AG10803 (cell line): ENCODE results near the gene GABRB3.

ENCODE experiments used
- DNase-seq: peaks from one replicate; pipeline ENCODE4 v3.0.0; 2010; ENCODE audit warnings: low read depth
- H3K4me3 ChIP-seq: 2 replicates; pipeline ENCODE4 v1.5.1; 2011; ENCODE audit warnings: mild to moderate bottlenecking, low read length, control low read depth
- TF ChIP-seq, protein P1 (sequence below): conservative IDR thresholded peaks from 2 replicates; pipeline ENCODE4 v1.5.1; 2011; ENCODE audit warnings: mild to moderate bottlenecking, low read length, control low read depth, inconsistent platforms

The GABRB3 gene

DNA sequence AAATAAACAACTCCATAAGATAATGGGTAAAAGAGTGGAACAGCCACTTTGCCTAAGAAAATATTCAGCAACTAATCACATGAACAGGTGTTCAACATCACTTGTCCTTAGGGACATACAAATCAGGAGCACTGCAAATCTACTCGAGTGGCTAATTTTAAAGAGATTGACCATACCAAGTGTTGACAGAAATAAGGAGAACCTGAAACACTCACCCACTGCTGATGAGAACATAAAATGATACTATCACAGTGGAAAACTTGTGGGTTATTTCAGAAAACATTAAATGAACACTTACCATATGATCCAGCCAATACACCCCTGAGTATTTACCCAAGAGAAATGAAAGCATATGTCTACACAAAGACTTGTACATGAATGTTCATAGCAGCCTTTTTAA lies 70.5 kb downstream of the GABRB3 start:
- H3K4me3 ChIP-seq, result no peak overlapping the region
- no peak for DNase-seq
- TF ChIP-seq, protein P1, sequence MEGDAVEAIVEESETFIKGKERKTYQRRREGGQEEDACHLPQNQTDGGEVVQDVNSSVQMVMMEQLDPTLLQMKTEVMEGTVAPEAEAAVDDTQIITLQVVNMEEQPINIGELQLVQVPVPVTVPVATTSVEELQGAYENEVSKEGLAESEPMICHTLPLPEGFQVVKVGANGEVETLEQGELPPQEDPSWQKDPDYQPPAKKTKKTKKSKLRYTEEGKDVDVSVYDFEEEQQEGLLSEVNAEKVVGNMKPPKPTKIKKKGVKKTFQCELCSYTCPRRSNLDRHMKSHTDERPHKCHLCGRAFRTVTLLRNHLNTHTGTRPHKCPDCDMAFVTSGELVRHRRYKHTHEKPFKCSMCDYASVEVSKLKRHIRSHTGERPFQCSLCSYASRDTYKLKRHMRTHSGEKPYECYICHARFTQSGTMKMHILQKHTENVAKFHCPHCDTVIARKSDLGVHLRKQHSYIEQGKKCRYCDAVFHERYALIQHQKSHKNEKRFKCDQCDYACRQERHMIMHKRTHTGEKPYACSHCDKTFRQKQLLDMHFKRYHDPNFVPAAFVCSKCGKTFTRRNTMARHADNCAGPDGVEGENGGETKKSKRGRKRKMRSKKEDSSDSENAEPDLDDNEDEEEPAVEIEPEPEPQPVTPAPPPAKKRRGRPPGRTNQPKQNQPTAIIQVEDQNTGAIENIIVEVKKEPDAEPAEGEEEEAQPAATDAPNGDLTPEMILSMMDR, result no peak

DNA sequence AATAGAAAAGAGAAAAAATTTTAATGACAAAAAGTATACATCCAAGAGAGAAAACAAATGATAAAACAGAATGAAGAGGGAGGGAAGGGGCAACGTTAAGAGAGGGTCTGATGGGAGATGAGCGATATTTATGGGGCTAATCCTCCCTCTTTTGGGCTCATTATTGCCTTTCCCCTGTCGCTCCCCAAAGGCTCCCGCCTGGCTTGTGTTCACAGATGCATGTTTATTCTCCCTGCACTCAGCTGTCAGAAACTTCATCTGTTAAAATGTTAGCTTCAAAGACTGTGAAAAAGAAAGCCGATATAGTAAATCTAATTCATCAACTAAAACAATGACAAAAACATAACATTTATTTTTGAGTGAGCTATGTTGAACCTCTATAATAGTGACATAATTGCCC lies 74.3 kb downstream of the GABRB3 start:
- H3K4me3 ChIP-seq, result no peak overlapping the region
- TF ChIP-seq, protein P1, result no peak
- DNase-seq, result no peak

DNA sequence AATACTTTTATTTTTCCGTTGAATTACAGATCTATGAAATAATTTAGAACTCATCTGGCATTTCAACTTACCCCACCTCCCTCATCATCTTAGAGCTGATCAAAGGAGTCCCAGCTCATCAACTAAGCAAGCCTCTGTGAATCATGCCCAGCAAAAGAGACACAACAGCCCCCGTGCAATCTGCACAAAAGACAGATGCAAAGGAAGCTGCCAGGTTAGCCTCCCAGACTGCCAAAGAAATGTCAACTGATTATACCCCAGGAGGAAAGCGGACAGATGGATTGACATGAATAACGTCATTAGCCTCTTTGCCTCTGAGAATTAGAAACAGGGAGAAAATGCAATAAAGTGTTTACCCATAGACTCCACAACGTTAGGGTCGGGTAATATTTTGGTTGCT lies 75.0 kb downstream of the GABRB3 start:
- no peak for DNase-seq
- TF ChIP-seq, protein P1, result no peak

DNA sequence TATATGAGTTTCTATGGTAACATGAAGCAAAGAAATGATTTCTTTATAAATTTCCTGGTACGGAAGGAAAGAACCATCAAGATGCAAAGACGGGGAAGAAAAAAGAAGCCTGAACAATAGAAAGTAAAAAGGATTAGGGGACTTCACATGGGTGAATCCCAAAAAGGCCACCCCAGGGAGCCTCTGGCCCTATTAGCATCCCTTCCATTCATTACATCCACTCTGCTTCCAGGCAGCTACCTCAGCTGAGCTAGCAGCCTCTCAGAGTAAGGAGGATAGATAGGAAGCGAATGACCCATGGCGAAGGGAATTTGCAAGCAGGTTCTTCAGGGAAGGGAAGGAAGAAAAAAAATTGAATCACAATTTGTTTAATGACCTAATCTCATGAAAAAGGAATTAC lies 81.6 kb downstream of the GABRB3 start:
- TF ChIP-seq, protein P1, result no peak
- DNase-seq, result no peak
- no peak overlapping the region for H3K4me3 ChIP-seq

More for the DNA sequence above, 75.0 kb downstream of the GABRB3 start:
- no peak overlapping the region for H3K4me3 ChIP-seq

DNA sequence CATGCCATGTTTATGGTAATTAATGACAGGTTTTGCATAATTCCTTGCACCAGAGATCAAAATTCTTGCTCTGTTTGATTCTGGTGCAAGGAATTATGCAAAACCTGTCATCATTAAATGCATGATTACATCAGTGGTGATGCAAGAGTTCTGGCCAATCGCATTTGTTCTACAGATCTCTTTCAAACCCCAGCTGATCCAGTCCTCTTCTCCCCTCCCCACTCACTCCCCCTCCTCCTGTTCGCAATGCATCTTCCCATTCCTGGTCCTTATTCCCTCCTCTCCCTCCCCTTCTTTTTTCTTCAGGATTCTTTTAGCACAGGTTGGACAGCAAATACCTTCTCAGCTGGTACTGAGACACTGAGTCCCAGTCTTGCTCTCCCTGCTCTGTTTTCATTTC lies 82.1 kb downstream of the GABRB3 start:
- H3K4me3 ChIP-seq, result no peak overlapping the region
- TF ChIP-seq, protein P1, result no peak
- no peak for DNase-seq

DNA sequence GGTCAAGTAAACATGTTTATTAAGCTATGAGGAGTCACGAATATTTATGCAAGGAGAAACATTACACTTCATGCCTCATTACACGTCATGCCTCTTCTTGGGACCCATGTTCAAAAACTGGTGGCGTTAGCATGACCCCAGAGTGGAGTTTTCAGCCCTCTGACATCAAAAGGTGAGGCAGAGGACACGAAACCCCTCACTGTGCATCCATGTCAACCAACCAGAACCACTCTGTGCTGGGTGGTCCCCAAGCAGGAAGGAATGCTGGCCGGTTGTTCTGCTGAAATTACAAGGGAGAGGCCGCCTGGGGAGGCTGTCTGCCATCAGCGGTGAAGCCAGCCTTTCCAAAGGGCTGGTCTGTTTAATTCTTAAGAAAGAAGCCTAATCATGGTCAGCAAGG lies 83.4 kb downstream of the GABRB3 start:
- no peak for DNase-seq
- no peak overlapping the region for H3K4me3 ChIP-seq
- TF ChIP-seq, protein P1, result no peak

DNA sequence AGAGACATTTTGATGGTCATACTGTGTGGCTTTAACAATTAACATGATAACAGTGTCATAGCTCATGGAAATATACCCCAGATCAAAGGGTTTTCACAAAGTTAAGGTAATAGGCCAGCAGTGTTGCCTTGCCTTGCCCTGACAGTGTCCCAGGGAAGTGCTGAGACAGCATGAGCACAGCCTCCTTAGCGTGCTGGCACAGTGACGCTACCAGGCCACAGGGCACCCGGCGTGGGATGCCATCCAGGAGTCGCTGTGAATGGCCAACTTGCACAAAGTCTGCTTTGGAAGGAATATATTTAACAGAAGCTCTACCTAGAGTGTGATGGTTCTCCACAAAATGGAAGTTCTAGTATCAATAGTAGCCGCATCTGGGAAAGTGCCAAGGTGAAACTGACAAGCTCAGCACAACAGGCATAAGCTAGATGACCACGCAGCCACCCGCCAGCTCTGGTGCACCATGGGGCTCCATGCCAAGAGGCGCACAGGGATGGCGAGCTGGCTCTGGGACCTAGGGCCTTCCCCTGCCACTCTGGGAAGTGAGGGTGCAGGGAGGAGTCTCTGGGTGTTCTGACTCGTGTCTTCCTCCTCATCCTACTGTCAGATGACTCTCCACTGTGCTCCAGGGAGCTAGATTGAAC lies 86.2 kb downstream of the GABRB3 start:
- no peak for DNase-seq
- TF ChIP-seq, protein P1, result no peak
- H3K4me3 ChIP-seq, result no peak overlapping the region
